T-helper 9 cell (primary cell): ENCODE results near the gene PANK4.
"Not testable (repeated sequence)": the region's sequence is repeated elsewhere in the genome, so short reads cannot be mapped to it uniquely, and the experiment has no call there.

Experiments
- DNase-seq: peaks from one replicate; pipeline ENCODE4 v3.0.0-alpha.2; 2020

PANK4 gene

GRCh38 chr1:2558420-2558819, 32.0 kb upstream of the PANK4 start:
- no peak for DNase-seq

GRCh38 chr1:2557482-2558400, 31.3 kb upstream of the PANK4 start:
- DNase-seq, result no peak

GRCh38 chr1:2556678-2557481, 30.5 kb upstream of the PANK4 start:
- DNase-seq, result no peak

- peak; percentile 62 for DNase-seq
Measured at GRCh38 chr1:2556277-2556677, 29.9 kb upstream of the PANK4 start, which contains the start of gene TNFRSF14. TNFRSF14 (plus strand) TSS chr1:2556371; CDS start chr1:2556665, 294 bp downstream.

GRCh38 chr1:2555634-2556276, 29.4 kb upstream of the PANK4 start:
- peak; percentile 62 for DNase-seq

- DNase-seq, result no peak
Measured at GRCh38 chr1:2554621-2555387, 28.4 kb upstream of the PANK4 start.

- DNase-seq, result no peak
Measured at GRCh38 chr1:2553871-2554620, 27.6 kb upstream of the PANK4 start.

GRCh38 chr1:2553076-2553475, 26.7 kb upstream of the PANK4 start:
- not testable (repeated sequence) for DNase-seq

GRCh38 chr1:2552189-2552588, 25.8 kb upstream of the PANK4 start:
- DNase-seq, result no peak

GRCh38 chr1:2551544-2551943, 25.1 kb upstream of the PANK4 start:
- DNase-seq, result not testable (repeated sequence)

- DNase-seq, result not testable (repeated sequence)
Measured at GRCh38 chr1:2550309-2550861, 24.0 kb upstream of the PANK4 start.

- DNase-seq, result not testable (repeated sequence)
Measured at GRCh38 chr1:2549367-2550029, 23.1 kb upstream of the PANK4 start.

- peak; percentile 73 for DNase-seq
Measured at GRCh38 chr1:2548068-2548589, 21.7 kb upstream of the PANK4 start.

GRCh38 chr1:2547210-2548067, 21.0 kb upstream of the PANK4 start:
- peak; percentile 32 for DNase-seq

- DNase-seq, result peak; percentile 76
Measured at GRCh38 chr1:2546515-2547209, 20.3 kb upstream of the PANK4 start.

GRCh38 chr1:2545754-2546514, 19.5 kb upstream of the PANK4 start:
- DNase-seq, result peak; percentile 85

- no peak for DNase-seq
Measured at GRCh38 chr1:2544875-2545640, 18.7 kb upstream of the PANK4 start.
